Neural cell (in vitro differentiated cells): Measurements from ENCODE around the gene SLC34A1.

Source experiments
- CTCF ChIP-seq: fragments of 450-650 bp; IDR thresholded peaks from 2 replicates; pipeline ENCODE4 v1.5.1; 2014; ENCODE audit warnings: antibody characterized with exemption, mild to moderate bottlenecking, moderate library complexity; ENCODE audit not compliant: poor library complexity, severe bottlenecking
- POLR2AphosphoS5 ChIP-seq: IDR thresholded peaks from 2 replicates; pipeline ENCODE4 v1.6.1; 2012
- TAF1 ChIP-seq: IDR thresholded peaks from 2 replicates; pipeline ENCODE4 v1.6.1; 2012; ENCODE audit warnings: low read depth

GRCh38 chr5:177372910-177373309 lies 11.3 kb upstream of the SLC34A1 start:
- TF ChIP-seq CTCF (no peak), TAF1 (no peak), POLR2AphosphoS5 (no peak)
